Measurements from ENCODE around the gene HMGN2. TPM values are rescaled to one million over a fixed set of nuclear protein-coding genes. Genes with fewer than 3 reads are reported as not detected.

The HMGN2 gene
- total RNA-seq, 1 donor, result 223 TPM

DNA sequence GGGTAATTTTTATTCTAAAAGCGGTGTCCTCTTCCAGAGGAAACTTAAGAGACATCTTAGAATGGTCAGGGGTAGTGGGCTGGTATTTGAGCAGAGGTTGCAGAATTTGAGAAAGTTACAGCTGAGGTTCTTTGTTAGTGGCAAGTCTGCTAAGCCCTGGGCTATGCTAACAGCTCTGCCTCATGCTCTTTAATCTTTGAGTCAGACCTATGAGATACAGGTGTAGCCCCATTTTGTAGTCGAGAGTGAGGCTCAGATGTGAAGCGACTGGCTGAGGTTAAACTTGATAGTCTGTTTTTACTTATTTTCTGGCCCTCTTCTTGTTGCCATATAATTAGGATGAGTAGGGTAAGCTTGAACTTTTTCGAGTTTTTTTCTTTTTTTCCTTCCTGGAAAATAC, 4.7 kb downstream of the HMGN2 start:
- TF ChIP-seq, protein P1, sequence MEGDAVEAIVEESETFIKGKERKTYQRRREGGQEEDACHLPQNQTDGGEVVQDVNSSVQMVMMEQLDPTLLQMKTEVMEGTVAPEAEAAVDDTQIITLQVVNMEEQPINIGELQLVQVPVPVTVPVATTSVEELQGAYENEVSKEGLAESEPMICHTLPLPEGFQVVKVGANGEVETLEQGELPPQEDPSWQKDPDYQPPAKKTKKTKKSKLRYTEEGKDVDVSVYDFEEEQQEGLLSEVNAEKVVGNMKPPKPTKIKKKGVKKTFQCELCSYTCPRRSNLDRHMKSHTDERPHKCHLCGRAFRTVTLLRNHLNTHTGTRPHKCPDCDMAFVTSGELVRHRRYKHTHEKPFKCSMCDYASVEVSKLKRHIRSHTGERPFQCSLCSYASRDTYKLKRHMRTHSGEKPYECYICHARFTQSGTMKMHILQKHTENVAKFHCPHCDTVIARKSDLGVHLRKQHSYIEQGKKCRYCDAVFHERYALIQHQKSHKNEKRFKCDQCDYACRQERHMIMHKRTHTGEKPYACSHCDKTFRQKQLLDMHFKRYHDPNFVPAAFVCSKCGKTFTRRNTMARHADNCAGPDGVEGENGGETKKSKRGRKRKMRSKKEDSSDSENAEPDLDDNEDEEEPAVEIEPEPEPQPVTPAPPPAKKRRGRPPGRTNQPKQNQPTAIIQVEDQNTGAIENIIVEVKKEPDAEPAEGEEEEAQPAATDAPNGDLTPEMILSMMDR (IDR thresholded peaks at IDR 0.05; ENCODE audit: insufficient read depth, low read depth, low read length), result no peak
- DNase-seq (ENCODE audit: low read depth), result no peak
- H3K4me3 ChIP-seq (ENCODE audit: low read depth, low read length), result no peak overlapping the region

DNA sequence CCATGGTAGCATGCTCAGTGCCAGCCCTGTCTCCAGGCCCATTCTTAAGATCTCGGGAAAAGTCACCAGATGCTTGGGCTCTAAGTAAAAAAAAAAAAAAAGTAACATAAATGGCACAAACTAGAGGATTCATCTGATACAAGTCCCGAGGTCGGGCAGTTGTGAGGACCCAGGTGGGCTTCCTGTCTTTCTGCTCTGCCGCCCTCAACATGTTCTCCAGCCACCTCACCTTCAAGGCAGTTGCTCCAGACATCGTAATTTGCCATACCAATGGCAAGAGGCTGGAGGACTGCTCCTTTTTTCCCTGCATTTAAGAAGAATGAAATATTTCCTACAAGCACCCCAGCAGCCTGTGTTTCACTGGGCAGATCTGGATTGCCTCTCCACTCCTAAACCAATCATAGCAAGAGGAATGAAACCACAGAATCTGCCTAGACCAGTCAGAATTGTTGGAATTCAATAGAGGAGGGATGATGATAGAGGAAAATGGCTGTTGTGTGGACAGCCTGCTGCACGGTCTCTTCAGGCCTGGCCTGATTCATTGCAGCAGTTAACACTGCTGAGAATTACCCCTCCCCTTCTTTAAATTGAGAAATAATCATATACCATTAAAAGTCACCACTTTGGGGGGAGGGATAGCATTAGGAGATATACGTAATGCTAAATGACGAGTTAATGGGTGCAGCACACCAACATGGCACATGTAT, 5.4 kb downstream of the HMGN2 start:
- DNase-seq (ENCODE audit: low read depth), result no peak
- TF ChIP-seq, protein P1 (IDR thresholded peaks at IDR 0.05; ENCODE audit: insufficient read depth, low read depth, low read length), result no peak
- no peak overlapping the region for H3K4me3 ChIP-seq (ENCODE audit: low read depth, low read length)

DNA sequence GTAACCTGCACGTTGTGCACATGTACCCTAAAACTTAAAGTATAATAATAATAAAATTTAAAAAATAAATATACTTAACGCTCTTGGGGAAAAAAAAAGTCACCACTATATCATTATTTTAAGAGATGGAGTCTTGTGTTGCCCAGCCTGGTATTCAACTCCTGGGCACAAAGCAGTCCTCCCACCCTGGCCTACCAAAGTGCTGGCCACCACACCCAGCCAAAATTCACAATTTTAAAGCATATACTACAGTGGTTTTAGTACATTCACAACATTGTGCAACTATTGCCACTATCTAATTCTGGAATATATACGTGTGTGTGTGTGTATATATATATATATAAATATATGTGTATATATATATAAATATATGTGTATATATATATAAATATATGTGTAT, 5.9 kb downstream of the HMGN2 start:
- H3K4me3 ChIP-seq (ENCODE audit: low read depth, low read length), result no peak overlapping the region
- no peak for DNase-seq (ENCODE audit: low read depth)
- TF ChIP-seq, protein P1 (IDR thresholded peaks at IDR 0.05; ENCODE audit: insufficient read depth, low read depth, low read length), result no peak

DNA sequence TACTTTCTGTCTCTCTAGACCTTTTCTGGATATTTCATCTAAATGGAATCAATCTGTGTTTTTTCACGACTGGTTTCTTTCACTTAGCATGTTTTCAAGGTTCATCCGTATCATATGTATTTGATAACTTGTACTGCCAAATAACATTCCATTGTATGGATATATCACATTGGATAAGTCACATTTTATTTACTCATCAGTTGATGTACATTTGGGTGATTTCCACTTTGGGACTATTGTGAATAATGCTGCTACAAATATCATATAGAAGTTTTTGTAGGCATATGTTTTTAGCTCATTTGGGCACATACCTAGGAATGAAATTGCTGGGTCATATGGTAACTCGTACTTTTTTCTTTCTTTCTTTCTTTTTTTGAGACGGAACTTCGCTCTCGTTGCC, 6.7 kb downstream of the HMGN2 start:
- DNase-seq (ENCODE audit: low read depth), result no peak
- H3K4me3 ChIP-seq (ENCODE audit: low read depth, low read length), result no peak overlapping the region
- TF ChIP-seq, protein P1 (IDR thresholded peaks at IDR 0.05; ENCODE audit: insufficient read depth, low read depth, low read length), result no peak

DNA sequence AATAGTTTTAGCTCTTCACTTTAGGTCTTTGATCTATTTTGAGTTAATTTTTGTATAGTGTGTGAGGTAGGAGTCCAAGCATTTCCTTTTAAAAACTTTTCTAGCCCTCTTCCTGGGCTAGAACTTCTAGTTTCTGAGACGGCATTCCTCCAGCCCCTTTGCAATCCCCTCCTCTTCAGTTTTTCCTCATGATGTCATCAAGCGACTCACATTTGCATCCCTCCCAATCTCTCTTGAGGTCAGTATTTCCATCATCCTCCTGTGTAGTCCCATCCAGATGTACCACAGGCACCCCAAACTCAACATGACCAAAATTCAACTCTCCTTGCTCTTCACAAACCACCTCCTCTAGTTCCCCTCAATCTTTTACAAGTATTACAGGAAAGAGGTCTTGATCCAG, 10.7 kb downstream of the HMGN2 start:
- TF ChIP-seq, protein P1 (IDR thresholded peaks at IDR 0.05; ENCODE audit: insufficient read depth, low read depth, low read length), result no peak
- no peak for DNase-seq (ENCODE audit: low read depth)
- H3K4me3 ChIP-seq (ENCODE audit: low read depth, low read length), result no peak overlapping the region

DNA sequence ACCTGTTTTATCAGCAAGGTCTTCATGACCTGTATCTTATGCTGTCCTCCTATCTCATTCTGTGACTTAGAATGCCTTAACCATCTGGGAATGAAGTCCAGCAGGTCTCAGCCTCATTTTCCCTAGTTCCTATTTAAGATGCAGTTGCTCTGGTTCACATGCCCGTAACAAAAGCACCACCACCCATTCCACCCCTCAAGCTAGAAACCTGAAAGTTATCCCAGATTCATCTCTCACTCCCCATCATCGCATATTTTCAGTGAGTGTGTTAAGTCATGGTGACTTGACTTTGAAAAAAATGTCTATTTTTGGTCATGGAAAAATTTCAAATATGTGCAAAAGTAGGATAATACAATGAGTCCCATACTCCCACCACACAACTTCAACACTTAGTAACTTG, 11.7 kb downstream of the HMGN2 start:
- no peak for DNase-seq (ENCODE audit: low read depth)
- H3K4me3 ChIP-seq (ENCODE audit: low read depth, low read length), result no peak overlapping the region
- TF ChIP-seq, protein P1 (IDR thresholded peaks at IDR 0.05; ENCODE audit: insufficient read depth, low read depth, low read length), result no peak

DNA sequence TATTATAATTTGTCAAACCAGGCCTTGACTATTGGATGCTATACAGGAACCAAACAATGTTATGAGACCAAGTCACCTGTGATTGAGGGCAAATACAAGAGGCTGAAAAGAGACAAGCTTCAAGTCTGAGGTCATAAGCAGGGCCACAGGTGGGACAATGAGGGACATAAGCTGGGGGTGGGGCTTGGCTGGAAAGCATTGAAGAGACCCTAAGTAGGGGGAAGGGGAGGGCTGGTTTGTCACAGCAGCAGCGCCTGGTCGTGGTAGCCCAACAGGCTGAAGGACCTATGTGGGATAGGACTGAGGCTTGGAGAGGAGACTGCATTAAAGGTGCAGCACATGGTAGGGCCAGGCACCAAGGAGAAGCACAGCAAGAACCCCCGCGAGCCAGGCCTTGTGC, 17.9 kb downstream of the HMGN2 start:
- H3K4me3 ChIP-seq (ENCODE audit: low read depth, low read length), result no peak overlapping the region
- no peak for DNase-seq (ENCODE audit: low read depth)
- TF ChIP-seq, protein P1 (IDR thresholded peaks at IDR 0.05; ENCODE audit: insufficient read depth, low read depth, low read length), result no peak
